SH-SY5Y (cell line): ENCODE results near the gene HTR5A.

ENCODE experiments used
- GATA2 ChIP-seq: IDR thresholded peaks from 2 replicates; pipeline ENCODE4 v1.6.1; 2011; ENCODE audit warnings: mild to moderate bottlenecking, low read depth, low read length
- GATA3 ChIP-seq: IDR thresholded peaks from 2 replicates; pipeline ENCODE4 v1.6.1; 2011; ENCODE audit warnings: low read depth, mild to moderate bottlenecking, low read length, moderate library complexity

DNA sequence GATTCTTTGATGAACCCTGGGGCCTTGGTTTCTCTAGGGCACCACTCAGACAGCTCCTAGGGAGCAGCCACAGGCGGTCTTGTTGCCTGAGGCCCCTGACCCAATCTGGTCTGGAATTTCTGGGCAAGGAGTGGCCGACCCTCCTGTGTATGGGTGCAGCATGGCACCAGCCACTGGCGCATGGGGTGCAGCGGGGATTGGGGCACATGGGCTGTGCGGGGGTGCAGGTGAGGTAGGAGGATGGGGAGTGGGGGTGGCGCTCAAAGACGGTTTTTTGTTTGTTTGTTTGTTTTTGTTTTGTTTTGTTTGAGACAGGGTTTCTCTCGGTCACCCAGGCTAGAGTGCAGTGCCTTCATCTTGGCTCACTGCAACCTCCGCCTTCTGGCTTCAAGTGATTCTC lies 62.3 kb downstream of the HTR5A start:
- TF ChIP-seq GATA3 (no peak), GATA2 (no peak)
